Fibroblast of villous mesenchyme (primary cell): ENCODE results near the gene P4HB. TPM values are rescaled to one million over a fixed set of nuclear protein-coding genes. Genes with fewer than 3 reads are reported as not detected.

ENCODE experiments used
- DNase-seq: peaks from one replicate; pipeline ENCODE4 v3.0.0-alpha.2; 2010; ENCODE audit warnings: low read depth
- H3K4me3 ChIP-seq: 2 replicates; pipeline ENCODE4 v1.5.1; 2011; ENCODE audit warnings: low read depth, mild to moderate bottlenecking, low read length
- CTCF ChIP-seq: IDR thresholded peaks from 2 replicates; pipeline ENCODE4 v1.5.1; 2012; ENCODE audit warnings: low read depth, mild to moderate bottlenecking, low read length; ENCODE audit not compliant: insufficient read depth
- total RNA-seq: library from RNA; depleted of rRNA; stranded (reverse); fragments of >200 nt; gene quantifications from 2 replicates; pipeline ENCODE4 v1.2.3, GENCODE V29; 2012

Gene P4HB
- total RNA-seq, 1 donor, result 735 TPM

- H3K4me3 ChIP-seq, result no peak overlapping the region
- TF ChIP-seq CTCF, result no peak
- no peak for DNase-seq
Measured at GRCh38 chr17:81905424-81905875, 45.1 kb upstream of the P4HB start.

GRCh38 chr17:81904600-81905423 lies 44.5 kb upstream of the P4HB start:
- H3K4me3 ChIP-seq, result no peak overlapping the region
- no peak for DNase-seq
- no peak for TF ChIP-seq CTCF

GRCh38 chr17:81903896-81904599 lies 43.7 kb upstream of the P4HB start:
- H3K4me3 ChIP-seq, result no peak overlapping the region
- no peak for DNase-seq
- TF ChIP-seq CTCF, result no peak

- TF ChIP-seq CTCF, result no peak
- no peak overlapping the region for H3K4me3 ChIP-seq
- no peak for DNase-seq
Measured at GRCh38 chr17:81903415-81903831, 43.1 kb upstream of the P4HB start.

- TF ChIP-seq CTCF, result no peak
- no peak for DNase-seq
- peak overlapping the region; percentile 27 for H3K4me3 ChIP-seq
Measured at GRCh38 chr17:81902653-81903414, 42.5 kb upstream of the P4HB start.

DNA sequence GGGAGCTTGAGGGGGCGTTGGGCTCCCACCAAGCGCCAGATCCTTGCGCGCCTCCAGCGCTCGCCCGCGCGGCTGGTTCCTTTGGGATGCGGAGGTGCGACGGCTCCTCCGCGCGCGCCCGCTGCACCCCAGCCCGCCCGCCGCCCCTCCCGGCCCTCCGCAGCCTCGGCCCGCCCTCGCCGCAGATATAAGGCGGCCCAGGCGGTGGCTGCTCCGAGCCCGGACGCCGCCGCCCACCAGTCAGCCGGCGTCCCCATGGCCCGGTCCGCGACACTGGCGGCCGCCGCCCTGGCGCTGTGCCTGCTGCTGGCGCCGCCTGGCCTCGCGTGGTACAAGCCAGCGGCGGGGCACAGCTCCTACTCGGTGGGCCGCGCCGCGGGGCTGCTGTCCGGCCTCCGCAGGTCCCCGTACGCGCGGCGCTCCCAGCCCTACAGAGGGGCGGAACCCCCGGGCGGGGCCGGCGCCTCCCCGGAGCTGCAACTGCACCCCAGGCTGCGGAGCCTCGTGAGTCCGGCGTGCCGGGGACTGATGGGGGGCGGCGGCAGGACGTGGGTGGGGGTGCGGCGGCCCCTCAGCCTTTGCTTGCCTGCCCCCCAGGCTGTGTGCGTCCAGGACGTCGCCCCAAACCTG lies 41.8 kb upstream of the P4HB start, which contains the start of gene NPB:
Gene NPB (plus strand): TSS at position 216 of the 630 bp plus-strand sequence. CDS start 40 bp downstream, at position 256.
- no peak for TF ChIP-seq CTCF
- H3K4me3 ChIP-seq, result peak within 1 kb of the TSS; percentile 40
- no peak for DNase-seq
